Measurements from ENCODE around the gene NFYB. TPM values are rescaled to one million over a fixed set of nuclear protein-coding genes. Genes with fewer than 3 reads are reported as not detected.

The NFYB gene
- total RNA-seq, 1 experiment from 2014 or later, result 31.5 TPM

- intact Hi-C loops (cut with micrococcal nuclease; ENCODE audit: unreplicated experiment), result no loop called here
- BruUV-seq (replicated peaks), result no TSS peak
- H3K27ac ChIP-seq (ENCODE audit: low read length), result no peak overlapping the region
- no peak for DNase-seq (ENCODE audit: low read depth, low spot score)
- H3K9me3 ChIP-seq (ENCODE audit: control insufficient read depth, insufficient read depth, low read depth, low read length), result no peaks in the 10 kb centered on the region
- no peak for ATAC-seq
- H3K4me1 ChIP-seq (ENCODE audit: control insufficient read depth, insufficient read depth, low read length), result peaks cover 3% of the 10 kb centered on the region; the same call in 1 of the 2 replicates
- no peak overlapping the region for H3K4me3 ChIP-seq (ENCODE audit: low read depth in 2 of 2, low read length in 2 of 2)
- in situ Hi-C loops (cut with HindIII; ENCODE audit: low pct_unique_long_range_greater_than_20kb, low sequenced_read_pairs), result no loop called here
- no peaks in the 10 kb centered on the region for H3K27me3 ChIP-seq (ENCODE audit: control insufficient read depth, insufficient read depth, low read length)
- POLR2A ChIA-PET, result no interaction called here
- H3K36me3 ChIP-seq (ENCODE audit: control insufficient read depth, insufficient read depth, low read length), result no peaks in the 10 kb centered on the region
- no peak for TF ChIP-seq TCF7L2 (IDR thresholded peaks at IDR 0.05; ENCODE audit: low read depth, low read length)
- no peak for TF ChIP-seq SIN3A (IDR thresholded peaks at IDR 0.05; ENCODE audit: borderline replicate concordance, insufficient read depth, low read depth, low read length)
- TF ChIP-seq POLR2AphosphoS5 (IDR thresholded peaks at IDR 0.05; ENCODE audit: low read depth, low read length), result no peak
- CTCF ChIA-PET, result no interaction called here
These were observed 64.3 kb downstream of the NFYB start for GRCh38 chr12:104073699-104074098.

GRCh38 chr12:104072099-104072498, 65.9 kb downstream of the NFYB start:
- H3K36me3 ChIP-seq (ENCODE audit: control insufficient read depth, insufficient read depth, low read length), result peaks cover 7% of the 10 kb centered on the region
- H3K4me3 ChIP-seq (ENCODE audit: low read depth in 2 of 2, low read length in 2 of 2), result no peak overlapping the region
- intact Hi-C loops (cut with micrococcal nuclease; ENCODE audit: unreplicated experiment) (no loop called here), in situ Hi-C loops (cut with HindIII; ENCODE audit: low pct_unique_long_range_greater_than_20kb, low sequenced_read_pairs) (no loop called here)
- H3K27me3 ChIP-seq (ENCODE audit: control insufficient read depth, insufficient read depth, low read length), result no peaks in the 10 kb centered on the region
- TF ChIP-seq CTCF (IDR thresholded peaks at IDR 0.05) (no peak), POLR2AphosphoS5 (IDR thresholded peaks at IDR 0.05; ENCODE audit: low read depth, low read length) (no peak), REST (IDR thresholded peaks at IDR 0.05; ENCODE audit: insufficient read depth in 1 of 2, low read depth in 2 of 2, low read length in 1 of 2) (no peak), TCF7L2 (IDR thresholded peaks at IDR 0.05; ENCODE audit: low read depth, low read length) (no peak), SIN3A (IDR thresholded peaks at IDR 0.05; ENCODE audit: borderline replicate concordance, insufficient read depth, low read depth, low read length) (no peak)
- no TSS peak for BruUV-seq (replicated peaks)
- peaks cover 16% of the 10 kb centered on the region; the same call in 1 of the 2 replicates for H3K4me1 ChIP-seq (ENCODE audit: control insufficient read depth, insufficient read depth, low read length)
- ChIA-PET POLR2A (no interaction called here), CTCF (no interaction called here)
- ATAC-seq (no peak), DNase-seq (ENCODE audit: low read depth, low spot score) (no peak)
- no peaks in the 10 kb centered on the region for H3K9me3 ChIP-seq (ENCODE audit: control insufficient read depth, insufficient read depth, low read depth, low read length)
- no peak overlapping the region for H3K27ac ChIP-seq (ENCODE audit: low read length)

Other genes starting within 250 kb of the NFYB start
- 503 TPM for gene HSP90B1, start 207.8 kb downstream of the NFYB start, total RNA-seq (2021; ENCODE audit: unreplicated experiment)
- gene TDG, start 172.3 kb downstream of the NFYB start, total RNA-seq (2021; ENCODE audit: unreplicated experiment), result 38.2 TPM
- gene GLT8D2, start 88.0 kb downstream of the NFYB start, total RNA-seq (2021; ENCODE audit: unreplicated experiment), result 0.54 TPM
- 8.5 TPM for gene HCFC2, start 73.7 kb downstream of the NFYB start, total RNA-seq (2021; ENCODE audit: unreplicated experiment)
- 348 TPM for gene TXNRD1, start 77.6 kb upstream of the NFYB start, total RNA-seq (2021; ENCODE audit: unreplicated experiment)
- 18.5 TPM for gene EID3, start 165.5 kb upstream of the NFYB start, total RNA-seq (2021; ENCODE audit: unreplicated experiment)

Data from Panc1 (cell line).